Parathyroid adenoma (tissue), 2 donors: ENCODE data around the gene GDI2.

Experiments used
- H2AFZ ChIP-seq: fragments of 300-600 bp; sonication (generic); one replicate; pipeline ENCODE4 v1.7.0; 2017; ENCODE audit warnings: antibody characterized with exemption, mild to moderate bottlenecking
- H3K27ac ChIP-seq: fragments of 300-600 bp; sonication (generic); one replicate; pipeline ENCODE4 v1.7.0; 2017
- H3K27me3 ChIP-seq: fragments of 300-600 bp; sonication (generic); one replicate; pipeline ENCODE4 v1.7.0; 2017; ENCODE audit warnings: low read length; ENCODE audit not compliant: control insufficient read depth, insufficient read depth
- H3K36me3 ChIP-seq: fragments of 300-600 bp; sonication (generic); one replicate; pipeline ENCODE4 v1.7.0; 2017; ENCODE audit warnings: low read length; ENCODE audit not compliant: control insufficient read depth, insufficient read depth
- H3K4me1 ChIP-seq: fragments of 300-600 bp; sonication (generic); one replicate; pipeline ENCODE4 v1.7.0; 2017; ENCODE audit warnings: control low read depth
- H3K4me2 ChIP-seq: fragments of 300-600 bp; sonication (generic); one replicate; pipeline ENCODE4 v1.7.0; 2017; ENCODE audit warnings: low read length
- H3K4me3 ChIP-seq: fragments of 300-600 bp; sonication (generic); one replicate; pipeline ENCODE4 v1.7.0; 2017; ENCODE audit warnings: low read depth, low read length
- H3K79me2 ChIP-seq: fragments of 300-600 bp; sonication (generic); one replicate; pipeline ENCODE4 v1.7.0; 2017; ENCODE audit warnings: control low read depth
- H3K9ac ChIP-seq: fragments of 300-600 bp; sonication (generic); one replicate; pipeline ENCODE4 v1.7.0; 2017; ENCODE audit warnings: mild to moderate bottlenecking
- H3K9me3 ChIP-seq: fragments of 300-600 bp; sonication (generic); one replicate; pipeline ENCODE4 v1.7.0; 2017; ENCODE audit warnings: low read length; ENCODE audit not compliant: control insufficient read depth
- TF ChIP-seq, protein P1 (sequence below): fragments of 300-600 bp; sonication (generic); IDR thresholded peaks from one replicate; pipeline ENCODE4 v1.7.0; 2017; ENCODE audit warnings: antibody characterized with exemption, mild to moderate bottlenecking
- donor health status: primary hyperparathyroidism.

Gene GDI2

DNA sequence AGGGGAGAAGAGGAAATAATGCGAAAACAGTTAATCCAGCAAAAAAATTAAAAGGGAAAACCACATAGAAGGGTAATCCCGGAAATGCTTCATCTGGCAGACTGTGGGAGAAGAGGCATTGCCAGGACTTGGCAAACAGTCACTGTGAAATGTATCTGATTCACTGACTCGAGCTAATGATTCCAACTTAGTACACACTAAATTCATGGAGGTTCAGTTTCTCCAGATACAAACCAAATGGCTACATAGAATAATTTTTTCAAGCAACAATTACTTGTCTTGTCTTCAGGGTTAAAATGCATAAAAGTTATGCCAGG is 36.4 kb downstream of the GDI2 start:
- TF ChIP-seq, protein P1, sequence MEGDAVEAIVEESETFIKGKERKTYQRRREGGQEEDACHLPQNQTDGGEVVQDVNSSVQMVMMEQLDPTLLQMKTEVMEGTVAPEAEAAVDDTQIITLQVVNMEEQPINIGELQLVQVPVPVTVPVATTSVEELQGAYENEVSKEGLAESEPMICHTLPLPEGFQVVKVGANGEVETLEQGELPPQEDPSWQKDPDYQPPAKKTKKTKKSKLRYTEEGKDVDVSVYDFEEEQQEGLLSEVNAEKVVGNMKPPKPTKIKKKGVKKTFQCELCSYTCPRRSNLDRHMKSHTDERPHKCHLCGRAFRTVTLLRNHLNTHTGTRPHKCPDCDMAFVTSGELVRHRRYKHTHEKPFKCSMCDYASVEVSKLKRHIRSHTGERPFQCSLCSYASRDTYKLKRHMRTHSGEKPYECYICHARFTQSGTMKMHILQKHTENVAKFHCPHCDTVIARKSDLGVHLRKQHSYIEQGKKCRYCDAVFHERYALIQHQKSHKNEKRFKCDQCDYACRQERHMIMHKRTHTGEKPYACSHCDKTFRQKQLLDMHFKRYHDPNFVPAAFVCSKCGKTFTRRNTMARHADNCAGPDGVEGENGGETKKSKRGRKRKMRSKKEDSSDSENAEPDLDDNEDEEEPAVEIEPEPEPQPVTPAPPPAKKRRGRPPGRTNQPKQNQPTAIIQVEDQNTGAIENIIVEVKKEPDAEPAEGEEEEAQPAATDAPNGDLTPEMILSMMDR = no peak
- no peaks in the 10 kb centered on the region for H3K27me3 ChIP-seq
- no peak overlapping the region for H3K9ac ChIP-seq
- no peak overlapping the region for H2AFZ ChIP-seq
- H3K4me3 ChIP-seq = no peak overlapping the region
- no peak overlapping the region for H3K27ac ChIP-seq
- no peaks in the 10 kb centered on the region for H3K9me3 ChIP-seq
- peaks cover 30% of the 10 kb centered on the region for H3K79me2 ChIP-seq
- no peaks in the 10 kb centered on the region for H3K36me3 ChIP-seq
- no peak overlapping the region for H3K4me2 ChIP-seq
- no peaks in the 10 kb centered on the region for H3K4me1 ChIP-seq

DNA sequence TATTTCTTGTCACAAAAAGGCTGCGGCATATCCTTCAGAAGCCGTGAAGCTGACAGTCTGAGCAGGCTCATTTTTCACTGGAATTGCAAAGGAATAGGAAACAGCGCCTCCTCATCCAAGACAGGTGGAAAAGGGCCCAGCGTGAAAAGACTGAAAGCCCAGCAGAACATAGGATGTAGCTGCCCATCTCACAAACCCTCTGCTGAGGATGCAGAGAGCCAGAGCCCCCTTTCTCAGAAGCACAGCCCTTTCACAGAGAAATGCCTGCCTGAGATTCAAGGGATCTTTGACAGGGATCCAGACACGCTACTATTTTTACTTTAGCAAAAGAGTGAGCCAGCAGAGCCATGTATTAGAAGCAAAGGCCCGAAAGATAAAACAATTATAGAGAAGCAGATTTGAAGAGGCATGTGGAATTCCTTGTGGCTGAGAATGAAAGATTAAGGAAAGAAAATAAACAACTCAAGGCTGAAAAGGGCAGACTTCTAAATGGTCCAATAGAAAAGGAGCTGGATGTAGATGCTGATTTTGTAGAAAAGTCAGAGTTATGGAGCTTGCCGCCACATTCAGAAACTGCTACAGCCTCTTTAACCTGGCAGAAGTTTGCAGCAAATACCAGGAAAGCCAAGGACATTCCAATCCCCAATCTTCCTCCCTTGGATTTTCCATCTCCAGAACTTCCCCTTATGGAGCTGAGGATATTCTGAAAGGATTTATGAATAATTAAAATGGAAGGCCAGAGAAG is 36.9 kb downstream of the GDI2 start:
- H3K4me3 ChIP-seq = no peak overlapping the region
- TF ChIP-seq, protein P1 = no peak

DNA sequence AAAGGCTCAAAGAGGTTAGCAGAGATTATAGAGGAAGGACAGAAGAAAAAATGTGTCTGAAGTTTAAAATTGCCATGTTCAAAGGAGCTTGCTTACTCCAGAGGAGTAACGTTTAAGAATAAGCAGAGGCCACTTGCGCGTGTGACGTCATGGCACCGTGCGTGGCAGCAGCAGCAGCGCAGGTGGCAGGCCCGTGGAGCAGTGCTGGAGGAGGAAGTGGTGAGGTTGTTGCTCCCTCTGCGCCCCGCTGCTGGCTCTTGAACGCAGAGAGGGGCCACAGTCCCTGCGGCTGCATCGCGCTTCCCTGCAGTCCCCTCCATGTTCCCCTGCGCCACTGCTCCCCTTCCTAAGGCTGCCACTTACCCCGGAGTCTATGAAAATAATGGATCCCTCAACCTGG is 37.5 kb downstream of the GDI2 start:
- Histone ChIP-seq H3K4me2 (no peak overlapping the region), H3K27me3 (no peaks in the 10 kb centered on the region), H3K79me2 (peaks cover 27% of the 10 kb centered on the region), H3K4me1 (no peaks in the 10 kb centered on the region), H3K36me3 (no peaks in the 10 kb centered on the region), H2AFZ (no peak overlapping the region), H3K4me3 (no peak overlapping the region), H3K27ac (no peak overlapping the region), H3K9ac (no peak overlapping the region), H3K9me3 (no peaks in the 10 kb centered on the region)
- TF ChIP-seq, protein P1 = no peak

More for the DNA sequence above, 36.9 kb downstream of the GDI2 start:
- Histone ChIP-seq H3K36me3 (no peaks in the 10 kb centered on the region), H3K4me2 (no peak overlapping the region), H3K9me3 (no peaks in the 10 kb centered on the region), H3K27me3 (no peaks in the 10 kb centered on the region), H3K4me1 (no peaks in the 10 kb centered on the region), H2AFZ (no peak overlapping the region), H3K9ac (no peak overlapping the region), H3K79me2 (peaks cover 27% of the 10 kb centered on the region), H3K27ac (no peak overlapping the region)

DNA sequence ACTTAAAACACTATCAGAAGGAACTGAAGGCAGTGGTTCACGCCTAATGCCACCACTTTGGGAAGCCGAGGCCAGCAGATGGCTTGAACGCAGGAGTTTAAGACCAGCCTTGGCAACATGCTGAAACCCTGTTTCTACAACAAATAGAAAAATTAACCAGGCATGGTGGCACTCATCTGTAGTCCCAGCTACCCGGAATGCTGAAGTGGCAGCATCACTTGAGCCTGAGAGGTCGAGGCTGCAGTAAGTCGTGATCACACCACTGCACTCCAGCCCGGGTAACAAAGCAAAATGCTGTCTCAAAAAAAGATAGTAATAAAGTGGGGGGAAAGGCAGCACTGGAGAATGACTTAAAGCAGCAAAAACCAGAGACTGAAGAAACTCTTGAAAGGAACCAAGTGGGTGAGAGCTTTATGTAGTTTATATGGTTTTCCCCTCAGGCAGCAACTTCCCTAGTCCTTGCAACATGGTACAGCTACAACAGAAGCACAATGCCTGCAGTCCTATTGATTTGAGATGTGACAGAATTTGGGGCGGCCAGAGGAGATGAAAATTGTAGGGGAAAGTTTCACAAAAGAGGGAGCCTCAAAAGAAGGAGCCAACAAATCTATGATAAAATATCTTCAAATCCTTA is 38.1 kb downstream of the GDI2 start:
- H3K27me3 ChIP-seq = no peaks in the 10 kb centered on the region
- no peaks in the 10 kb centered on the region for H3K36me3 ChIP-seq
- H3K9ac ChIP-seq = no peak overlapping the region
- H2AFZ ChIP-seq = no peak overlapping the region
- no peak overlapping the region for H3K4me3 ChIP-seq
- TF ChIP-seq, protein P1 = no peak
- H3K79me2 ChIP-seq = peaks cover 27% of the 10 kb centered on the region
- H3K4me2 ChIP-seq = no peak overlapping the region
- H3K4me1 ChIP-seq = no peaks in the 10 kb centered on the region
- no peaks in the 10 kb centered on the region for H3K9me3 ChIP-seq
- H3K27ac ChIP-seq = no peak overlapping the region

DNA sequence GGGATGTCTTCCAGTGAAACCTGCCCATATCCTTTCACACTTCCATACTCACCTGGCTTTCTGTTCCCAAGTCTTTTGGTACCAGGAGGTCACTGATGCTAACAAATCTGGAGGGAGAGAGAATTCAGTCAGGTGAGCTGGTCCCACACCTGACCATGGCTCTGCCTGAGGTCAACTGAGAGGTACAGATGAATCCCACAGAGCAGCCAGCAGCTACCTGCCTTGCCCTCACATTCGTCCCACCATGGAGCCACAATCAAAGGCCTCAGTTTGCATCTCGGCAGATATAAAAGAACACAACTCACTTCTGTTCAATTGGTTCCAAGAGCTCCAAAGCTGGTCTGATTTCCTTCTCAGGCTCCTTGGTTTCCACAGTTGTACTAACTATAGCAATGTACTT is 47.0 kb downstream of the GDI2 start:
- H3K27me3 ChIP-seq = no peaks in the 10 kb centered on the region
- no peaks in the 10 kb centered on the region for H3K36me3 ChIP-seq
- no peak overlapping the region for H3K27ac ChIP-seq
- H3K4me1 ChIP-seq = no peaks in the 10 kb centered on the region
- peaks cover 2% of the 10 kb centered on the region for H3K79me2 ChIP-seq
- no peaks in the 10 kb centered on the region for H3K9me3 ChIP-seq
- H3K4me2 ChIP-seq = no peak overlapping the region
- H3K9ac ChIP-seq = no peak overlapping the region
- no peak overlapping the region for H2AFZ ChIP-seq
- no peak overlapping the region for H3K4me3 ChIP-seq
- TF ChIP-seq, protein P1 = no peak
